GM12865 (cell line): Measurements from ENCODE around the gene RIPOR3.

Experiments used
- DNase-seq: peaks from one replicate; pipeline ENCODE4 v3.0.0; 2010; ENCODE audit warnings: low read depth
- H3K4me3 ChIP-seq: 2 replicates; pipeline ENCODE4 v1.5.1; 2011; ENCODE audit warnings: mild to moderate bottlenecking, low read depth, low read length, control low read depth
- TF ChIP-seq, protein P1 (sequence below): IDR thresholded peaks from 2 replicates; pipeline ENCODE4 v1.5.1; 2011; ENCODE audit warnings: low read length, control low read depth, low read depth, inconsistent platforms; ENCODE audit not compliant: insufficient read depth; ENCODE audit errors: missing control alignments

The RIPOR3 gene

DNA sequence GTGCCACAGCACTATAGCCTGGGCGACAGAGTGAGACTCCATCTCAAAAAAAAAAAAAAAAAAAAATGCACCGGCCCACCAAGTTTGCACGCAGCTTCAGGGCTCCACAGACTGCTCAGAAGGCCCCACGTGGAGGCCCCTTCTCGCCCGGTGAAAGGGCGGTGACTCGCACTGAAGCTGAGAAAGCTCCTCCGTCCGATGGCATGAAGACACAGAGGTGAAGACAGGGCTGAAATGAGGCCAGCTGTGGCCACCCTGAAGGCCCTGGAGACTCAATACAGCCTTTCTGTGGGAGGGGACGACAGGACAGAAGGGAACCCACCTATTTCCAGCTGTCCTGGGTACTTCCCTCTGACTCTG is 97.1 kb downstream of the RIPOR3 start:
- TF ChIP-seq, protein P1, sequence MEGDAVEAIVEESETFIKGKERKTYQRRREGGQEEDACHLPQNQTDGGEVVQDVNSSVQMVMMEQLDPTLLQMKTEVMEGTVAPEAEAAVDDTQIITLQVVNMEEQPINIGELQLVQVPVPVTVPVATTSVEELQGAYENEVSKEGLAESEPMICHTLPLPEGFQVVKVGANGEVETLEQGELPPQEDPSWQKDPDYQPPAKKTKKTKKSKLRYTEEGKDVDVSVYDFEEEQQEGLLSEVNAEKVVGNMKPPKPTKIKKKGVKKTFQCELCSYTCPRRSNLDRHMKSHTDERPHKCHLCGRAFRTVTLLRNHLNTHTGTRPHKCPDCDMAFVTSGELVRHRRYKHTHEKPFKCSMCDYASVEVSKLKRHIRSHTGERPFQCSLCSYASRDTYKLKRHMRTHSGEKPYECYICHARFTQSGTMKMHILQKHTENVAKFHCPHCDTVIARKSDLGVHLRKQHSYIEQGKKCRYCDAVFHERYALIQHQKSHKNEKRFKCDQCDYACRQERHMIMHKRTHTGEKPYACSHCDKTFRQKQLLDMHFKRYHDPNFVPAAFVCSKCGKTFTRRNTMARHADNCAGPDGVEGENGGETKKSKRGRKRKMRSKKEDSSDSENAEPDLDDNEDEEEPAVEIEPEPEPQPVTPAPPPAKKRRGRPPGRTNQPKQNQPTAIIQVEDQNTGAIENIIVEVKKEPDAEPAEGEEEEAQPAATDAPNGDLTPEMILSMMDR: no peak
- H3K4me3 ChIP-seq: no peak overlapping the region
- DNase-seq: no peak

DNA sequence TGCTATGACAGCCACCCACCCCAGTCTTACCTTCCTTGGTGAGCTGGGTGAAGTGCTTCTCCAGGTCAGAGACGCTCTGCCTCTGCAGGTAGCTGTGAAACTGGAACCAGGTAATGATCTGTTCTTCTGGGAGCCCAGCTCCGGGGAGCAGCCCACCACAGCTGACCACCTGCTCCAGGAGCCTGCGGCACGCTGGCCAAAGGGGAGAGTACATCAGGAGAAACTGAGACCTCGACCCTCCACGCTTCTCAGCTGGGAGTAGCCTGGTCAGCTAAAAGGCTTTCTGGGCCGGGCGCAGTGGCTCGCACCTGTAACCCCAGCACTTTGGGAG is 98.4 kb downstream of the RIPOR3 start:
- TF ChIP-seq, protein P1: no peak
- no peak for DNase-seq

DNA sequence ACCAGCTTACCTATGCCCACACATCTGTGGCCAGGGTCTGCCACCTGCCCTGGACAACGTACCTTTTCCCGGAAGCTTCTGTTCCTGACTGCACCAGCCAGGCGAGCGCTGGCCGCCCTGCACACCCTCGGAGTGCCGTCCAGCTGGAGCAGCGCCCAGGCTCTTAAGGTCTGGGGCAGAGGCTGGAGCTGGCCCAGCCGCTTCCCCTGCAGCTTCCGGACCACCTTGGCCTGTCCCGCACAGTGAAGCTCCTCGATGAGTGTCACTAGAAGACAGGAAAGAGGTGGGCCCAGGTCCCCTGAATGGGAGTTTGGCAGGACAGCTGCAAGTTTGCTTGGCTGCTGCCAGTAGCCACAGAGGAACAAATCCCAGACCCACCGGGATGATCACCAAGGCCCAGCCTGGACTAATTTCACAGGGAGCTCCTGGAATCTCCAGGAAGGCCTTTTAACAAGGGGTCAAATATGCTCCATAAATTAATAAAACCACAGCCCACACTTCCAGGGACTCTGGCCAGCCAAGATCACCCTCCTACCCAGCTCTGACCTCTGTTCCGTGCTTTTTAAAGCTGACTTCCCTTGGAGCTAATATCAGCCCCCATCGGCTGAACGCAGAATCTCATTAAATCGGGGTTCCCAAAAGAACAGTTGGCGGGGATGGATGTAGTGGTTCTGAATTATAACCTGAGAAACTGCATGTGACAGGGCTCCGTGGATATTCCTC is 98.9 kb downstream of the RIPOR3 start:
- DNase-seq: no peak
- TF ChIP-seq, protein P1: no peak
- H3K4me3 ChIP-seq: no peak overlapping the region

More for the DNA sequence above, 98.4 kb downstream of the RIPOR3 start:
- H3K4me3 ChIP-seq: no peak overlapping the region

DNA sequence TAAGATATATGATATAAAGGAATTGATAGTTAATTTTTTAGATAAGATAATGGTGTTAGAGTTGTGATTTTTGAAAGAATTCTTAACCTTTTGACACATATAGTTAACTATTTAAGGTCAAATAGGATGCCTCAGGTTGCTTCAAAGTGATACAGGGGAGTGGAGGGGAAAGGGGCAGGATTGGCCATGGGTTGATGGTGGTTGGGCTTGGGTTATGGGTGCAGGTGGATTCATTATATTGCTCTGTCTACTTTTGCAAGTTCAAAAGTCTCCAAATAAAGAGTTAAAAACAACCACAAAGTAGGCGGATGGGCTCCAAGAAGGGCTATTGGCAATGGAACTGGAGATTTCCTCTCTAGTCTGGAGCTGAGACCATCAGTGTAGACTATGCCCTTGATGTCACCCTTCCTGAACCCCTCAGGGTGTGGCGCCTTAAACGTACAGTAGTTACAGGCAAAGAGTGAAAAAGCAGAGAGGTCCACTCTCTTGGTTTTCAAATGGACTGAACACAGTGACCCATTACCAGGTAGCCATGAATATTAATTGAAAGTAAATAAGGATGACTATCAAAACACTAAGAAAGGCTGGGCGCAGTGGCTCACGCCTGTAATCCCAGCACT is 100.0 kb downstream of the RIPOR3 start:
- TF ChIP-seq, protein P1: no peak
- H3K4me3 ChIP-seq: no peak overlapping the region
- no peak for DNase-seq

DNA sequence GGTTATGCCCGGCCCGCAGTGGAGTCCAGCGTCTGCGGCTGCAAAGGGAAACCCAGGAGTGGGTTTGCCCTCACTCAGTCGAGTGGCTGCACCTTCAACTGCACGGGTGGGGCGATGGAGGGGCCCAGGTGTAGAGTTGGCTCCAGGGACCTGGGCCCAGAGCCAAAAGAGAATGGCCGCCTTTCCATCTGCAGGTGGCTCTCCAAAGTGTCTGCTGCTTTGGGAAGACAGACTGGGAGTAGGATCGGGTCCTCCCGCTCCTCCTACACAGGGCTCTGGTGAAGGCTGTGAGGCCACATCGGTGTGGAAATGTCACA is 101.0 kb downstream of the RIPOR3 start:
- TF ChIP-seq, protein P1: no peak
- H3K4me3 ChIP-seq: no peak overlapping the region
- DNase-seq: no peak

DNA sequence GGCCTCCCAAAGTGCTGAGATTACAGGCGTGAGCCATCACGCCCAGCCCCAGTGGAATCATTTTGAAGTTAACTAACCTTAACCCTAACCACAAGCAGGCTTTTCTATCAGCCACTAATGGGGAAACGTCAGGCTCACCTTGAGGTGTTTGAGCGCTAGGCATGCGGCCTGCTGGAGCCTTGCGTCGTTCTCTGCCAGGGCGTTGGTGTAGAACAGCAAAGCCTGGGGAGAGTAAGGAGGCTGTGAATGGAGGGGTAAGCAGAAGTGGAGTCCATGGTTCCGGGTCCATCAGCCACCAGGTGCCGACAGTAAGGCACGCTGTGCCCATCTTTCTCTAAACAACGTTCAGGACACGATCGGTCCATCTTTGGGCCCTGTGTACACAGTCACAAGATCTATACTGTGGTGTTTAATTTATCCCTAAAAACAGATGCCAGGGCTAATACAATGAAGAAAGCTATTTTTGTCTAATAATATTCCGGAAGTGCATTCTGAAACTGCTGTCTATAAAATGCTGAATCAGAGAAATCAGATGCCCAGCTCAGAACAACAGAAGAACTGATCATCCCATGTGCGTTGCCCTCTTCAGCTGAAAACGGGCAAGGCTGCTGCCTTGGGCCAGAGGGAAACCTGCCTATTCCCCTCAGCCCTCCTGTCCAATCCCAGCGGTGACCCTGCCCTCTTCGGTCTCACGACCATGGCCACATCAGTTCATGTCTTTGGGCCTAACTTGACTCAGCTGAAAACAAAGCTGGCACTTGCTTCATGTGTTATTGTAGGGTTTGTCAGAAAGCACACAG is 101.6 kb downstream of the RIPOR3 start:
- no peak overlapping the region for H3K4me3 ChIP-seq
- no peak for DNase-seq
- TF ChIP-seq, protein P1: no peak
